Chondrocyte (in vitro differentiated cells): ENCODE results near the gene TSC1. TPM values are rescaled to one million over a fixed set of nuclear protein-coding genes. Genes with fewer than 3 reads are reported as not detected.

Experiments
- DNase-seq: peaks from one replicate; pipeline ENCODE4 v3.0.0; 2021; ENCODE audit warnings: mixed read lengths, low spot score
- H3K27ac Mint-ChIP-seq: one replicate; pipeline ENCODE4 v1.8.0; 2021; ENCODE audit warnings: mild to moderate bottlenecking, moderate library complexity, mixed read lengths; ENCODE audit not compliant: unreplicated experiment
- H3K27me3 Mint-ChIP-seq: 2 replicates; pipeline ENCODE4 v1.8.0; 2021; ENCODE audit warnings: low read depth, mixed read lengths
- H3K36me3 Mint-ChIP-seq: 2 replicates; pipeline ENCODE4 v1.8.0; 2021; ENCODE audit warnings: low read depth, mixed read lengths
- H3K4me1 Mint-ChIP-seq: 2 replicates; pipeline ENCODE4 v1.8.0; 2021; ENCODE audit warnings: low read depth, mild to moderate bottlenecking, mixed read lengths
- H3K4me3 Mint-ChIP-seq: one replicate; pipeline ENCODE4 v1.8.0; 2021; ENCODE audit warnings: mild to moderate bottlenecking, moderate library complexity, mixed read lengths; ENCODE audit not compliant: unreplicated experiment
- H3K9me3 Mint-ChIP-seq: 2 replicates; pipeline ENCODE4 v1.8.0; 2021; ENCODE audit warnings: low read depth, mixed read lengths
- total RNA-seq: library from RNA; stranded (reverse); gene quantifications from 3 replicates; pipeline ENCODE4 v1.2.1, GENCODE V29; 2021
- TF ChIP-seq, protein P1 (sequence below): fragments of 200-600 bp; sonication (generic); IDR thresholded peaks from 2 replicates; pipeline ENCODE4 v1.5.0; 2021; ENCODE audit warnings: antibody characterized with exemption, mild to moderate bottlenecking, moderate library complexity

Gene TSC1
- total RNA-seq, 1 donor from 2014 or later, result 42.5 TPM

DNA sequence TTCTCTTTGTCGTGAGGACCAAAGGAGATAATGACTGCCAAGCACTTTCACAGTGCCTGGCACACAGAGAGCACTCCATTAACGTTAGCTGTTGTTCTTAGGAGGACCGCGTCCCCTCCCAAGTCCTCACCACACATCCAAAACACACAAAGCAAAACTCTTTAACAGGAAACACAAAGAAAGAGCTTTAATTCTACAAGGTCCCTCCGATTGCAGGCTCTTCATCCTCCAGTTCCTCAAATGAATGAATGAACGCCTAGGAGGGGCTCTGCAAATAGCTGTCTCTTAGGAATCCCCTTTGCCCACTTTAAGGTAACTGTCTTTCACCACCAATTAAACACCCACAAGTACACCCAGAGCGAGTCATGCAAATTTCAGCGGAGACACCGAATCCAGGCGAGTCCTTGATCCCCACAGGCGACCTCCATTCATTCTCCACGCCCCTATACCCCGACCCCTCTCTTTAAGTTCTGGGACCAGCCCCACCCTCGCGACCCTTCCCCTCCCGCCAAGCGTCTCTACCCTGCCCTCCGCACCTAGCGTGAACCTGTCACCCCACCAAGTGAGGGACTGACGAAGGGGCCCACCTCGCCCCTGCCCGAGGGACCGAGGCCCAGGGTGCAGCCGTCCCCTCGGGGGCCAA lies 644 bp downstream of the TSC1 start:
- Mint-ChIP-seq H3K27me3 (no peaks in the 10 kb centered on the region), H3K36me3 (no peaks in the 10 kb centered on the region), H3K4me3 (peak overlapping the region; percentile 95), H3K4me1 (peaks cover 35% of the 10 kb centered on the region), H3K9me3 (no peaks in the 10 kb centered on the region), H3K27ac (peak overlapping the region; percentile 100)
- DNase-seq, result no peak
- TF ChIP-seq, protein P1, sequence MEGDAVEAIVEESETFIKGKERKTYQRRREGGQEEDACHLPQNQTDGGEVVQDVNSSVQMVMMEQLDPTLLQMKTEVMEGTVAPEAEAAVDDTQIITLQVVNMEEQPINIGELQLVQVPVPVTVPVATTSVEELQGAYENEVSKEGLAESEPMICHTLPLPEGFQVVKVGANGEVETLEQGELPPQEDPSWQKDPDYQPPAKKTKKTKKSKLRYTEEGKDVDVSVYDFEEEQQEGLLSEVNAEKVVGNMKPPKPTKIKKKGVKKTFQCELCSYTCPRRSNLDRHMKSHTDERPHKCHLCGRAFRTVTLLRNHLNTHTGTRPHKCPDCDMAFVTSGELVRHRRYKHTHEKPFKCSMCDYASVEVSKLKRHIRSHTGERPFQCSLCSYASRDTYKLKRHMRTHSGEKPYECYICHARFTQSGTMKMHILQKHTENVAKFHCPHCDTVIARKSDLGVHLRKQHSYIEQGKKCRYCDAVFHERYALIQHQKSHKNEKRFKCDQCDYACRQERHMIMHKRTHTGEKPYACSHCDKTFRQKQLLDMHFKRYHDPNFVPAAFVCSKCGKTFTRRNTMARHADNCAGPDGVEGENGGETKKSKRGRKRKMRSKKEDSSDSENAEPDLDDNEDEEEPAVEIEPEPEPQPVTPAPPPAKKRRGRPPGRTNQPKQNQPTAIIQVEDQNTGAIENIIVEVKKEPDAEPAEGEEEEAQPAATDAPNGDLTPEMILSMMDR, result no peak

DNA sequence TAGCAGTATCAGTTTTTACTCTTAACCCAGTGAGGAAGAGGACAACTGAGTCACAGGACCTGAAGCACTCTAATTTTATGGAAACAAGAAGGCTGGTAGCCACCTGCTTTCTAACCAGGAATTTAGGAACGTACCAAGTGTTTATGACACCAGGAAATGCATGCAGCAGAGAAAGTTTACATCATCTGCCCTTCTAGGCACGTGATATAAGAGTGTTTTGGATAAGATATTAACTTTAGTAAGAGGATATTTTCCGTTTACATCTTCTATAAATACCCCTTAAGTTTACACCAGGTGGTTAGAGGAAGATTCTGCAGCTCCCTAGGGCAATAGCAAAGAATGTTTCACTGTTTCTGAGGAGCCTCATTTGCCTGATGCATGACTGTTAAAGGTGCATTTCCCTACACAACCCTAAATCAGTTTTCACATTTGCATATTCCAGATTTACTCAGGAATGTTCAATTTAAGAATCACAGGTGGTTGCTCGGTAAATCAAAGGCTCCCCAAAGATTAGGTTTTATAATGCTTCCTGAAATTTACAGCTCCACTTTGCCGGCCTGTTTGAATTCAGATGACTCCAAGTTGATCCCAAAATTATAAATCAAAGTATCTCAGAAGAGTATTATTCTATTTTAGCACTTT lies 1.8 kb downstream of the TSC1 start:
- Mint-ChIP-seq H3K27ac (no peak overlapping the region), H3K4me1 (peaks cover 35% of the 10 kb centered on the region)
- DNase-seq, result no peak

DNA sequence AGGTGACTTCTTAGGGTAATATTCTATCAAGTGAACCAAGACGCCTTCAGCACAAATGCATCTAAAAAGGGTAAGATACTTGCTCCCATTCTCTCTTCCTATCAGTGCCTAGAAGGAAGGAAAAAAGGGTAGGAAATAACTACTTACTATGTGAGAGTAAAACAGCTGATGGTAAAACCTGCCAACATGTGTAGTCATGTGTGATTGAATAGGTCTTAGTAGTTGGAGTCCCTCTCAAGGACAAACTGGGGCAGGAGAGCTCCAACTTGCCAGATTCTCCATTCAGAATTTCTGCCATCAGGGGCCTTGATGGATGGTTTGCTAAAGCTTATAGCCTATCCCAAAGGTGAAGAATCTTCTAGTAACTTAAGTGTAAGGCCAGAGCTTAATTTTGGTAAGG lies 5.2 kb downstream of the TSC1 start:
- no peaks in the 10 kb centered on the region for H3K36me3 Mint-ChIP-seq
- H3K27me3 Mint-ChIP-seq, result no peaks in the 10 kb centered on the region
- no peak overlapping the region for H3K4me3 Mint-ChIP-seq
- no peaks in the 10 kb centered on the region for H3K9me3 Mint-ChIP-seq
- no peak for DNase-seq
- H3K4me1 Mint-ChIP-seq, result peaks cover 20% of the 10 kb centered on the region
- TF ChIP-seq, protein P1, result no peak
- no peak overlapping the region for H3K27ac Mint-ChIP-seq

More for the DNA sequence above, 1.8 kb downstream of the TSC1 start:
- Mint-ChIP-seq H3K27me3 (no peaks in the 10 kb centered on the region), H3K9me3 (no peaks in the 10 kb centered on the region), H3K4me3 (peak overlapping the region; percentile 95), H3K36me3 (no peaks in the 10 kb centered on the region)
- TF ChIP-seq, protein P1, result no peak

DNA sequence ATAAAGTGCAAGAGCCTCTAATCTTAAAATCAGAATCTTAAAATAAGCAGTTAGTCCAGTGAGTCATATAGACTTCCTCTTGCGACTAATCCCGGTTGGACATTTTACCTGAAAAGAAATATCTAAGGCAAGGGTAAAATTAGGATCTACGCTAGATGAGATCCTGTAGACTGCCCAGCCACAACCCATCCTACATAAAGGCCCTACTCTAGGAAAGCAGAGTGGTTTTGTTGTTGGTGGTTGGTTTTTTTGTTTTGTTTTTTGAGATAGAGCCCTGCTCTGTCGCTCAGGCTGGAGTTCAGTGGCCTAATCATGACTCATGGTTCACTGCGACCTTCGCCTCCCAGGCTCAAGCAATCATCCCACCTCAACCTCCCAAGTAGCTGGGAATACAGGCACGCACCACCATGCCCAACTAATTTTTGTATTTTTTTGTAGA lies 6.9 kb downstream of the TSC1 start:
- no peak for DNase-seq
- Mint-ChIP-seq H3K27ac (no peak overlapping the region), H3K4me3 (no peak overlapping the region), H3K27me3 (no peaks in the 10 kb centered on the region), H3K4me1 (peaks cover 6% of the 10 kb centered on the region), H3K36me3 (peaks cover 5% of the 10 kb centered on the region), H3K9me3 (no peaks in the 10 kb centered on the region)
- TF ChIP-seq, protein P1, result no peak

DNA sequence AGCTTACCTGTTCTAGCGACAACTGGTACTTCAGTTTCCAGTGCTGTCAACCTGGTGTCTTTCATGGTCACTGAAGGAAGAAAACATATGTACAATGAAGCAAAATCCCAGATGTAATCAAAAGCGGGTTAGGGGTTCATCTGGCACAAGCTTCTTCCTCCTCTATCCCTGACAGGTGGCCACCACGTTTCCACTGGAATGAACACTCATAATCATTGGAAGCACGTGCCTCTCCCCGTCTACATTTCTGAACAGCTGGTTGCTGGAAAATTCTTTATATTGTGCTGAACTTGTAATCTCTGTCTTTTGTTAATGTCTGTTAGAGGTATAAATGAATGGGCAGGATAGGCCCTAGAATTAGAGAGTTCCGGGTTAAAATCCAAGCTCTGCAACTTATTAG lies 9.4 kb downstream of the TSC1 start:
- no peaks in the 10 kb centered on the region for H3K27me3 Mint-ChIP-seq
- peaks cover 4% of the 10 kb centered on the region for H3K4me1 Mint-ChIP-seq
- no peak overlapping the region for H3K27ac Mint-ChIP-seq
- no peaks in the 10 kb centered on the region for H3K9me3 Mint-ChIP-seq
- TF ChIP-seq, protein P1, result no peak
- H3K4me3 Mint-ChIP-seq, result no peak overlapping the region
- no peak for DNase-seq
- peaks cover 9% of the 10 kb centered on the region for H3K36me3 Mint-ChIP-seq
